Uterus (tissue), 4 donors: ENCODE data around the gene EHBP1L1. TPM values are rescaled to one million over a fixed set of nuclear protein-coding genes. Genes with fewer than 3 reads are reported as not detected.

Experiments
- DNase-seq, 2 donors: peaks; one replicate each; pipeline ENCODE4 v3.0.0-alpha.2; 2019 to 2020
- H3K27ac ChIP-seq, 2 donors: fragments of 200-600 bp; sonication (generic); 1 replicate in 1 of 2; 2 replicates in 1 of 2; pipeline ENCODE4 v1.5.1; 2016 to 2018
- H3K27me3 ChIP-seq, 2 donors: fragments of 200-600 bp; sonication (generic); one replicate each; pipeline ENCODE4 v1.5.1; 2018 to 2019; ENCODE audit warnings: control low read depth in 1 of 2
- H3K36me3 ChIP-seq, 2 donors: fragments of 200-600 bp; sonication (generic); one replicate each; pipeline ENCODE4 v1.5.1; 2019; ENCODE audit warnings: control low read depth in 1 of 2
- H3K4me1 ChIP-seq, 2 donors: fragments of 200-600 bp; sonication (generic); one replicate each; pipeline ENCODE4 v1.5.1; 2018 to 2019; ENCODE audit warnings: control low read depth in 1 of 2
- H3K4me3 ChIP-seq, 2 donors: fragments of 200-600 bp; sonication (generic); 1 replicate in 1 of 2; 2 replicates in 1 of 2; pipeline ENCODE4 v1.5.1; 2018 to 2019; ENCODE audit warnings: mild to moderate bottlenecking in 1 of 2
- H3K9me3 ChIP-seq, 2 donors: fragments of 200-600 bp; sonication (generic); one replicate each; pipeline ENCODE4 v1.5.1; 2019; ENCODE audit warnings: control low read depth in 1 of 2
- POLR2A ChIP-seq, 2 donors: fragments of 450-650 bp; IDR thresholded peaks; one replicate each; pipeline ENCODE4 v1.6.1; 2016; ENCODE audit warnings: antibody characterized with exemption in 2 of 2, mild to moderate bottlenecking in 1 of 2, moderate library complexity in 1 of 2
- intact Hi-C: fragments of 100-400 bp; cut with DNase I; formaldehyde crosslinking; loops from one replicate; pipeline ENCODE4 v1.15.1; 2023; ENCODE audit warnings: low total_unique reads
- total RNA-seq, 4 donors: library from RNA; depleted of rRNA in 3 of 4; stranded (reverse); fragments of >200 nt in 3 of 4; gene quantifications; one replicate each; pipeline versions ENCODE4 v1.1.0 to v1.2.4, GENCODE V29; 2014 to 2023
- TF ChIP-seq, protein P1 (sequence below), 4 experiments: fragments of 200-600 bp in 2 of 4; fragments of 450-650 bp in 2 of 4; sonication (generic) in 2 of 4; IDR thresholded peaks; one replicate each; pipeline ENCODE4 v1.5.1; 2016 to 2019; ENCODE audit warnings: antibody characterized with exemption in 4 of 4, mild to moderate bottlenecking in 2 of 4, moderate library complexity in 1 of 4
- donor health status: DM: yes; HTN: yes; CAD: no.

The EHBP1L1 gene
- total RNA-seq, 4 donors from 2014 or later = 44.2 to 159 (median 69.5) TPM

DNA sequence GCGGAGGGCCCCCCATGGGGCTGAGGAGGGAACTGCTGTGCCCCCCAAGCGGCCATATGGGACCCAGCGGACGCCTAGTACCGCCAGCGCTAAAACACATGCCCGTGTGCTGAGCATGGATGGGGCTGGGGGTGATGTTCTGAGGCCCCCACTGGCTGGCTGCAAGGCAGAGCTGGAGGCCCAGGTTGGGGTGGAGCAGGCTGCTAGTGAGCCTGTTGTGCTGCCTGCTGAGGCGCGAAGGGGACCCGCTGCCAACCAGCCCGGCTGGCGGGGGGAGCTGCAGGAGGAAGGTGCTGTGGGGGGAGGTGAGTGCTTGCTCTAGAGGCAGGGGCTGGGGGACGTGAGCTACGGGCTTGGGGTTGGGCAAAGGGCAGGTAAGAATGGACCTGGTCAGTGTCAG is 42.9 kb downstream of the EHBP1L1 start:
- no peaks in the 10 kb centered on the region for H3K27me3 ChIP-seq
- intact Hi-C loops = no loop called here
- no peak overlapping the region for H3K27ac ChIP-seq
- peaks cover 0 to 10% of the 10 kb centered on the region in 2 donors for H3K4me1 ChIP-seq
- no peak for DNase-seq
- no peaks in the 10 kb centered on the region for H3K9me3 ChIP-seq
- no peak overlapping the region for H3K4me3 ChIP-seq
- no peaks in the 10 kb centered on the region for H3K36me3 ChIP-seq
- TF ChIP-seq, protein P1, sequence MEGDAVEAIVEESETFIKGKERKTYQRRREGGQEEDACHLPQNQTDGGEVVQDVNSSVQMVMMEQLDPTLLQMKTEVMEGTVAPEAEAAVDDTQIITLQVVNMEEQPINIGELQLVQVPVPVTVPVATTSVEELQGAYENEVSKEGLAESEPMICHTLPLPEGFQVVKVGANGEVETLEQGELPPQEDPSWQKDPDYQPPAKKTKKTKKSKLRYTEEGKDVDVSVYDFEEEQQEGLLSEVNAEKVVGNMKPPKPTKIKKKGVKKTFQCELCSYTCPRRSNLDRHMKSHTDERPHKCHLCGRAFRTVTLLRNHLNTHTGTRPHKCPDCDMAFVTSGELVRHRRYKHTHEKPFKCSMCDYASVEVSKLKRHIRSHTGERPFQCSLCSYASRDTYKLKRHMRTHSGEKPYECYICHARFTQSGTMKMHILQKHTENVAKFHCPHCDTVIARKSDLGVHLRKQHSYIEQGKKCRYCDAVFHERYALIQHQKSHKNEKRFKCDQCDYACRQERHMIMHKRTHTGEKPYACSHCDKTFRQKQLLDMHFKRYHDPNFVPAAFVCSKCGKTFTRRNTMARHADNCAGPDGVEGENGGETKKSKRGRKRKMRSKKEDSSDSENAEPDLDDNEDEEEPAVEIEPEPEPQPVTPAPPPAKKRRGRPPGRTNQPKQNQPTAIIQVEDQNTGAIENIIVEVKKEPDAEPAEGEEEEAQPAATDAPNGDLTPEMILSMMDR (IDR thresholded peaks at IDR 0.05) = no peak
- TF ChIP-seq POLR2A (IDR thresholded peaks at IDR 0.05) = no peak

DNA sequence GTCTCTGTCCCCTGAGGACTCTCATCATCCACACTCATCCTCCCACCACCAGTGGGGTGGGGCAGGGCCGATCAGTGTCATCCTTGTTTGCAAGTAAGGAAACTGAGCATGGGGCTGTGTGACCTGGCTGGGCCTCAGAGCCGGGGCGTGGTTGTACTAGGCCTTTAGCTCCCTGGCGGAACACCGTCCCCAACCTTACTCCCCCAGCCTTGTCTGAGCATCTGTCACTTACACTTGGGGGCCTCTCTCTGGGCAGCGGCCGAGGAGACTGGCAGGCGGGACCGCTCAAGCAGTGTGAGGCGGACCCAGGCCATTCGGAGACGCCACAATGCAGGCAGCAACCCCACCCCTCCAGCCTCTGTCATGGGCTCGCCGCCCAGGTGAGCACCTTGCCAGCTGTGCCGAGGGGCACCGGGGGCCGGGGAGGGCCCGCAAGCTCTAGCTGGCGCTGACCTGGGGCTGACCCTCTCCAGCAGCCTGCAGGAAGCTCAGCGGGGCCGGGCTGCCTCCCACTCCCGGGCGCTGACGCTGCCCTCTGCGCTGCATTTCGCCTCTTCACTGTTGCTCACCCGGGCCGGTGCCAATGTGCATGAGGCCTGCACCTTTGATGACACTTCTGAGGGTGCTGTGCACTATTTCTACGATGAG is 43.6 kb downstream of the EHBP1L1 start:
- Histone ChIP-seq H3K27me3 (no peaks in the 10 kb centered on the region), H3K27ac (no peak overlapping the region), H3K4me3 (no peak overlapping the region), H3K4me1 (peaks cover 0 to 10% of the 10 kb centered on the region in 2 donors), H3K36me3 (no peaks in the 10 kb centered on the region), H3K9me3 (no peaks in the 10 kb centered on the region)
- TF ChIP-seq, protein P1 (IDR thresholded peaks at IDR 0.05) = no peak
- no peak for TF ChIP-seq POLR2A (IDR thresholded peaks at IDR 0.05)
- intact Hi-C loops = no loop called here
- no peak for DNase-seq

GRCh38 chr11:65620666-65621065 is 44.8 kb downstream of the EHBP1L1 start:
- Histone ChIP-seq H3K4me1 (peaks cover 0 to 10% of the 10 kb centered on the region in 2 donors), H3K27me3 (no peaks in the 10 kb centered on the region), H3K9me3 (no peaks in the 10 kb centered on the region), H3K36me3 (no peaks in the 10 kb centered on the region), H3K4me3 (no peak overlapping the region), H3K27ac (no peak overlapping the region)
- TF ChIP-seq, protein P1 (IDR thresholded peaks at IDR 0.05) = no peak
- TF ChIP-seq POLR2A (IDR thresholded peaks at IDR 0.05) = no peak
- intact Hi-C loops = no loop called here
- DNase-seq = no peak

DNA sequence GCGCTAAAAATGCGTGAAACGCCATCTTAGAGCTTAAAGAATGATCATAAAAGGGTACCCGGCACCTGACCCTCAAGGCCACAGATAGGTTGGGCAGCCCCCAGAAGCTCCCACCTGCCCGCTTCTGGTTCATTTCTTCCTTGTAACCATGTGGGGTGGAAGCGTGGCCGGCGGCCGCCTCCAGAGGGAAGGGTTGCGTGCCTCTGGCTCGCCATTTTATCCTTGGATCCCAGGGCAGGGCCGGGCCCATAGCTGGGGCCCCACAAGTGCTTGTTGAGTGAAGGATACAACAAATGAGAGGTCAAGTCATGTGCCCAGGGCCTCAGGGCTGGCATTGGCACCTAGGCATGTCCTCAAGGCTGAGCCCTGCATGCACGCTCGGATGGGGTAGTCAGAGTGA is 45.6 kb downstream of the EHBP1L1 start:
- intact Hi-C loops = no loop called here
- Histone ChIP-seq H3K4me3 (no peak overlapping the region), H3K9me3 (no peaks in the 10 kb centered on the region), H3K27me3 (no peaks in the 10 kb centered on the region), H3K36me3 (no peaks in the 10 kb centered on the region), H3K27ac (no peak overlapping the region), H3K4me1 (peaks cover 0 to 5% of the 10 kb centered on the region in 2 donors)
- no peak for DNase-seq
- TF ChIP-seq POLR2A (IDR thresholded peaks at IDR 0.05) = no peak
- TF ChIP-seq, protein P1 (IDR thresholded peaks at IDR 0.05) = no peak

DNA sequence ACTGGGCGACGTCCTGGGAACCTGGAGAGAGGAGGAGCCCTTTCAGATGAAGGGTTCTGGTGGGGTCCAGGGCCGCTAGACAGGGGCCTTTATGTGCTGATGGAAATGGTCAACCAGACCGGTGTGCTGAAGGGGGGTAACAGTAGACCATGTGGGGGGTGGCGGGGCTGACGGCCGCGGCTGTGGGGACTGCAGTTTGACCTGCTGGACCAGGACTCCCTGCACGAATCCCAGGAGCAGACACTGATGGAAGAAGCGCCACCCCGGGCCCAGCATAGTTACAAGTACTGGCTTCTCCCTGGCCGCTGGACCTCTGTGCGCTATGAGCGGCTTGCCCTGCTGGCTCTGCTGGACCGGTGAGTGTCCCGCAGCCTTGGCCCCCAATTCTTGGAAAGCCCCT is 46.2 kb downstream of the EHBP1L1 start:
- H3K27me3 ChIP-seq = no peaks in the 10 kb centered on the region
- no peaks in the 10 kb centered on the region for H3K36me3 ChIP-seq
- TF ChIP-seq, protein P1 (IDR thresholded peaks at IDR 0.05) = no peak
- TF ChIP-seq POLR2A (IDR thresholded peaks at IDR 0.05) = no peak
- intact Hi-C loops = no loop called here
- no peak for DNase-seq
- no peaks in the 10 kb centered on the region for H3K4me1 ChIP-seq
- H3K27ac ChIP-seq = no peak overlapping the region
- H3K9me3 ChIP-seq = no peaks in the 10 kb centered on the region
- H3K4me3 ChIP-seq = no peak overlapping the region
